Ishikawa (cell line): ENCODE measurements around the gene PROSER1.

ENCODE experiments used
- CEBPB ChIP-seq: IDR thresholded peaks from 2 replicates; pipeline ENCODE4 v1.6.1; 2012
- CREB1 ChIP-seq: IDR thresholded peaks from 2 replicates; pipeline ENCODE4 v1.6.1; 2012; ENCODE audit warnings: low read depth
- EGR1 ChIP-seq: IDR thresholded peaks from 2 replicates; pipeline ENCODE4 v1.6.1; 2012
- EP300 ChIP-seq: IDR thresholded peaks from 2 replicates; pipeline ENCODE4 v1.6.1; 2012; ENCODE audit warnings: borderline replicate concordance
- FOXM1 ChIP-seq: IDR thresholded peaks from 2 replicates; pipeline ENCODE4 v1.6.1; 2012; ENCODE audit warnings: low read depth, borderline replicate concordance
- NFIC ChIP-seq: IDR thresholded peaks from 2 replicates; pipeline ENCODE4 v1.6.1; 2012
- RAD21 ChIP-seq: IDR thresholded peaks from 2 replicates; pipeline ENCODE4 v1.6.1; 2012; ENCODE audit warnings: low read depth
- TAF1 ChIP-seq: IDR thresholded peaks from 2 replicates; pipeline ENCODE4 v1.6.1; 2012; ENCODE audit warnings: low read depth, mild to moderate bottlenecking
- TCF12 ChIP-seq: IDR thresholded peaks from 2 replicates; pipeline ENCODE4 v1.6.1; 2012; ENCODE audit warnings: low read depth
- TEAD4 ChIP-seq: IDR thresholded peaks from 2 replicates; pipeline ENCODE4 v1.6.1; 2012
- YY1 ChIP-seq: IDR thresholded peaks from 2 replicates; pipeline ENCODE4 v1.6.1; 2012; ENCODE audit warnings: low read depth
- ZBTB7A ChIP-seq: IDR thresholded peaks from 2 replicates; pipeline ENCODE4 v1.6.1; 2012; ENCODE audit warnings: low read depth
- TF ChIP-seq, protein P1 (sequence below): IDR thresholded peaks from 2 replicates; pipeline ENCODE4 v1.6.1; 2012
- TF ChIP-seq, protein P2 (sequence below): IDR thresholded peaks from 2 replicates; pipeline ENCODE4 v1.6.1; 2012
- TF ChIP-seq, protein P3 (sequence below): IDR thresholded peaks from 2 replicates; pipeline ENCODE4 v1.6.1; 2012; ENCODE audit warnings: low read depth, mild to moderate bottlenecking

Gene PROSER1

DNA sequence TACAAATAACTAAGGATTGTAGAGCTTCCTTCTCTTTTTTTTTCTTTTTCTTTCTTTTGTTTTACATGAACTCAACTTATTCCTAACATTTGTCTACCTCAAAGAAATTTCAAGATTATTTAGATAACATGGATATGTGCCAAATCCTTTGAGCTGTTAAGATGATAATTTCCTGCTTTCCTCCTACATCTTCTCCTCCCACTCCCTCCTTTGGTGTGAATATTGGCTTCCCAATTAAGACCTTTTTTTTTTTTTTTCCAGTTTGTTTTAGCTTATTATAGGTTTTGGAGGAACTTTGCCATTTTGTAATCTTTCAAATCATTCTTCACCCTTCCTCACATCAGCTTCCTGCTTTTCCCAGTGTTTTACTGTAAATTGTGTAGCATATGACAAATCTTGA lies 10.9 kb upstream of the PROSER1 start:
- TF ChIP-seq TEAD4 (no peak), YY1 (no peak), CEBPB (no peak), TAF1 (no peak), TCF12 (no peak), FOXM1 (no peak), EGR1 (no peak), EP300 (no peak), NFIC (no peak)
- TF ChIP-seq, protein P1, sequence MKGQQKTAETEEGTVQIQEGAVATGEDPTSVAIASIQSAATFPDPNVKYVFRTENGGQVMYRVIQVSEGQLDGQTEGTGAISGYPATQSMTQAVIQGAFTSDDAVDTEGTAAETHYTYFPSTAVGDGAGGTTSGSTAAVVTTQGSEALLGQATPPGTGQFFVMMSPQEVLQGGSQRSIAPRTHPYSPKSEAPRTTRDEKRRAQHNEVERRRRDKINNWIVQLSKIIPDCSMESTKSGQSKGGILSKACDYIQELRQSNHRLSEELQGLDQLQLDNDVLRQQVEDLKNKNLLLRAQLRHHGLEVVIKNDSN, result no peak

DNA sequence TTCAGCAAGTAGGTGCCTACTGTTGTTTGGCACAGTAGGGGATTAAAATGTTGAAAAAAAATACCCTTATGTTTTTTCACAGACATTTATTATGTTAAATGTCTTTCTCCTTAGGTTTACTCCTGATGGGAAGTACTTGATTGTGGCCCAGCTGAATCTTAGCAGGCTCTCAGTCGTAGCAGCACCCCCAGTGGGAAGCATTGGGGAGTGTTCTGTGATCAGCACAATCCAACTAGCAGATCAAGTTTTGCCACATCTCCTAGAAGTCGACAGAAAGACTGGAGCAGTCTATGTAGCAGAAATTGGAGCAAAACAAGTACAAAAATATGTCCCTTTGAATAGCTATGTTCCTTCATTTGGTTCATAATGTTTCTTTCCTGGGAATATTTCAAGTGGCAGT lies 9.7 kb upstream of the PROSER1 start:
- TF ChIP-seq CEBPB (no peak), RAD21 (no peak), TAF1 (no peak)

DNA sequence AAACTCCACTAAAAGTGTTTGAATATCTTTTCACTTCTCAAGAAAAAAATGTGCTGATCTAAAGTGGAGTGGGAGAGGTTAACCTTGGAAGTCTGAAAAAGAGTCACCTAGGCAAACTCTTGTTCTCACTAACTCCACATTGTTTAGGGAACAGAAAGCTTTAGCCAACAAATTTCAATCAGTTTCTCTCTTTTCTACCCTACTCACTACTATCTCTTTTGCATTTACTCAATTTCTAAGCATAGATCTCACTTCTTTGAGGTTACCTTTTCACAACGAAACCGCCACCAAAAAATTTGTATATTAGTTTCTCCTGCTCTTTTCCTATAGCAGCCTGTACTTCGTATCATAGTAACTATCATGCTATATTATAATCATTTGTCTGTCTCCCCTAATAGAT lies 6.6 kb upstream of the PROSER1 start:
- no peak for TF ChIP-seq EGR1
- TF ChIP-seq YY1, result no peak
- TF ChIP-seq CREB1, result no peak
- TF ChIP-seq FOXM1, result no peak
- TF ChIP-seq, protein P1, result no peak
- TF ChIP-seq TEAD4, result no peak
- TF ChIP-seq NFIC, result no peak
- TF ChIP-seq, protein P2, sequence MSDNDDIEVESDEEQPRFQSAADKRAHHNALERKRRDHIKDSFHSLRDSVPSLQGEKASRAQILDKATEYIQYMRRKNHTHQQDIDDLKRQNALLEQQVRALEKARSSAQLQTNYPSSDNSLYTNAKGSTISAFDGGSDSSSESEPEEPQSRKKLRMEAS, result no peak
- TF ChIP-seq EP300, result no peak
- TF ChIP-seq TAF1, result no peak
- no peak for TF ChIP-seq CEBPB

DNA sequence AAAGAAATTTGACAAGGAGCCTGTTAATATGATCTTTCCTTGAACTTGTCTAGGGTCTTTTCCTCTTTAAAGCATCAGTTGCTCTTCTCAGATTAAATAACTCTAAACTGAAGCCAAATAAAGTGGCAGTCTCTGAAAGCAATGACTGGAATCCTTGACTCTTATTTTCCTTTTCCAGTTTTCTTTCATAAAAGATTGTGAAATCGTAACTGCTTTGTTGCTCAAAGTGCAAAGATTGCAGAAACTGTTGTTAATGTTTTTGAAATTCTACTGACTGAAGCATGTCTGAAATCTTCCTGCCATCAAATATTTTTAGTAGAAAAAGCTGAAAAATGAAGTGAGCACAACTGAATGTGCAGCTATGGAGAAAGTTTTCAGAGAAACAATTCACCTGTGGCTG lies 2.3 kb upstream of the PROSER1 start:
- TF ChIP-seq NFIC, result no peak
- no peak for TF ChIP-seq ZBTB7A
- no peak for TF ChIP-seq EP300
- no peak for TF ChIP-seq TAF1
- TF ChIP-seq TEAD4, result no peak
- no peak for TF ChIP-seq CREB1
- no peak for TF ChIP-seq TCF12
- no peak for TF ChIP-seq FOXM1
- no peak for TF ChIP-seq EGR1
- TF ChIP-seq, protein P1, result no peak
- TF ChIP-seq, protein P3, sequence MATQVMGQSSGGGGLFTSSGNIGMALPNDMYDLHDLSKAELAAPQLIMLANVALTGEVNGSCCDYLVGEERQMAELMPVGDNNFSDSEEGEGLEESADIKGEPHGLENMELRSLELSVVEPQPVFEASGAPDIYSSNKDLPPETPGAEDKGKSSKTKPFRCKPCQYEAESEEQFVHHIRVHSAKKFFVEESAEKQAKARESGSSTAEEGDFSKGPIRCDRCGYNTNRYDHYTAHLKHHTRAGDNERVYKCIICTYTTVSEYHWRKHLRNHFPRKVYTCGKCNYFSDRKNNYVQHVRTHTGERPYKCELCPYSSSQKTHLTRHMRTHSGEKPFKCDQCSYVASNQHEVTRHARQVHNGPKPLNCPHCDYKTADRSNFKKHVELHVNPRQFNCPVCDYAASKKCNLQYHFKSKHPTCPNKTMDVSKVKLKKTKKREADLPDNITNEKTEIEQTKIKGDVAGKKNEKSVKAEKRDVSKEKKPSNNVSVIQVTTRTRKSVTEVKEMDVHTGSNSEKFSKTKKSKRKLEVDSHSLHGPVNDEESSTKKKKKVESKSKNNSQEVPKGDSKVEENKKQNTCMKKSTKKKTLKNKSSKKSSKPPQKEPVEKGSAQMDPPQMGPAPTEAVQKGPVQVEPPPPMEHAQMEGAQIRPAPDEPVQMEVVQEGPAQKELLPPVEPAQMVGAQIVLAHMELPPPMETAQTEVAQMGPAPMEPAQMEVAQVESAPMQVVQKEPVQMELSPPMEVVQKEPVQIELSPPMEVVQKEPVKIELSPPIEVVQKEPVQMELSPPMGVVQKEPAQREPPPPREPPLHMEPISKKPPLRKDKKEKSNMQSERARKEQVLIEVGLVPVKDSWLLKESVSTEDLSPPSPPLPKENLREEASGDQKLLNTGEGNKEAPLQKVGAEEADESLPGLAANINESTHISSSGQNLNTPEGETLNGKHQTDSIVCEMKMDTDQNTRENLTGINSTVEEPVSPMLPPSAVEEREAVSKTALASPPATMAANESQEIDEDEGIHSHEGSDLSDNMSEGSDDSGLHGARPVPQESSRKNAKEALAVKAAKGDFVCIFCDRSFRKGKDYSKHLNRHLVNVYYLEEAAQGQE, result no peak
- no peak for TF ChIP-seq RAD21
- TF ChIP-seq YY1, result no peak
- TF ChIP-seq CEBPB, result no peak
- TF ChIP-seq, protein P2, result no peak

DNA sequence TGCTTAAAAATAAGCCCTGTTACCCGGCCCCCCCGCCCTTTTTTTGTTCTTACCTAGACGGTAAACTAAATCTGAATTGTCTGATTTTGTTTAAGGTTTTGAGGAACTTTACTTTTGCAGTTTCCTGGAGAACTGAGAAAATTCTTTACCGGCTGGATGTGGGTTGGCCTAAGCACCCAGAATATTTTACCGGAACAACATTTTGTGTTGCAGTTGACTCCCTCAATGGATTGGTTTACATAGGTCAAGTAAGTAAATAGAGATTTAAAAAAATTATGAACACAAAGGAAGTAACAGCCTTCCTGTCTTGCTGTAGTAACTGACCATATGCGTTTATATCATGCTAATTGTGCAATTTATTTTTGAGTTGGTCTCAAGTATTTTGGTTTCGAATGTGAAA lies 1.2 kb upstream of the PROSER1 start:
- TF ChIP-seq TEAD4 (no peak), FOXM1 (no peak)

DNA sequence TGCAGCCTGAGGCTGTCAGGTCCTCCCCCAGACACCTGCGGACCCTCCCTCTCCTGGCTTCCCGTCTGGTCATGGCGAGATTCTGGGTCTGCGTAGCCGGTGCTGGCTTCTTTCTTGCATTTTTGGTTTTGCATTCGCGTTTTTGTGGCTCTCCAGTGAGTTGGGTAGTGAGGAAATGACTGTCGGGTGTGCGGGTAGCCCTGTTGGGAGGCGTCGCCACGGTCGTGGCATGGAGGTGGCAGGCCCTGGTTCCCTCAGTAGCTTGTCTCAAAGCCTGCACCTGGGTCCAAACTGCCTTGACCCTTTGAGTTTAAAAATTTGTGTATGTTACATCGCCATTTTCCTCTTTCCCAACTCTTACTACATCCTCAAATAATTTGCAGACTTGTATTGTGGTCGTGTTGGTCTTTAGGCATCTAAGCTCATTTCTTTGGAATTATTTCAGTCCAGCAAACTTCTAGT lies 711 bp upstream of the PROSER1 start:
- TF ChIP-seq ZBTB7A (0 out of 2 replicates have a peak, but pooled peaks have one; percentile 26), FOXM1 (no peak)

DNA sequence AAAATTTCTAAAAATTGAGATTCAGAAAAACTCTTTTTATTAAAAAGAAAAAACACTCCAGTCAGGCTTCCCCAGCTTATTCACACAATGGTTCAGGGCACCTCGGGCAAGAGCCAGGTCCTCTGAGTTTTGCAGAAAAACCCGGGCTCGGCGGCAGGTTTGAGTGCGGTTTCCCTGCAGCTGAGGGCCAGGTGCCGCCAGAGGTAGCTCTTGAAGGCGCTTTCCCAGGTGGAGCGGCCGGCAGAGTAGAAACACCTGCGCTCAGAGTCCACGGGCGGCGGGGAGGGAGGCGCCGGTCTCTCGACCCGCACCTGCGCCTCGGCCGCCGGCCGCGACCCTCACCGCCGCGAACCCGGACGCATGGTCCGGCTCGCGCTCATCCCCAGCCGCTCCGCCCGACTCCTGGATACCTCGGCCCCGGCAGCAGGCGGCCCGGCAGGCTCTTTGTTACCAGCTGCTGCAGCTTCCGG lies 444 bp downstream of the PROSER1 start:
- TF ChIP-seq CREB1 (no peak), RAD21 (no peak), NFIC (no peak), ZBTB7A (no peak; the same call in 1 of the 2 replicates)

DNA sequence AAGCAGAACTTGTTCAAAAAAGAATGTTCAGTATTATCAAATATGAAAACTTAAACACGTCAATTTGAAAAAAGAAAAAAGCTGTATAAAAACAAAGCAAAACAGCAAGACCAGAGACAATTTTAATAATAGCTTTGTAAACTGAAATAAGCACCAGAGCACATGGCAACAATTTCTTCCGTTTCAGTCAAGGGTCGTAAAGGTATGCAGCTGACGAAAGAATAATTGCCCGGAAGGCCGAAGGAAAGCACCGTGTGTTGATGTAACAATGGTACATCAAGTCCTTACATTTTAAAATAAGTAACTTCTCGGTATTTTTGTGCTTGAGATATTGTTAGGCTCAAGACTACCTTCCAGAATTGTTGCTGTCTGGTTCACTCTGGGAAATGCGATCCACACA lies 1.7 kb downstream of the PROSER1 start:
- TF ChIP-seq EP300 (no peak), TCF12 (no peak), YY1 (no peak), TEAD4 (no peak), TAF1 (no peak), FOXM1 (no peak), RAD21 (no peak), CREB1 (no peak), CEBPB (no peak), EGR1 (no peak), NFIC (no peak), ZBTB7A (no peak)
- TF ChIP-seq, protein P2, result no peak
- TF ChIP-seq, protein P1, result no peak
- TF ChIP-seq, protein P3, result no peak
